ENCODE measurements around the gene NAT14.
"Not testable (repeated sequence)": the region's sequence is repeated elsewhere in the genome, so short reads cannot be mapped to it uniquely, and the experiment has no call there.

Gene NAT14

DNA sequence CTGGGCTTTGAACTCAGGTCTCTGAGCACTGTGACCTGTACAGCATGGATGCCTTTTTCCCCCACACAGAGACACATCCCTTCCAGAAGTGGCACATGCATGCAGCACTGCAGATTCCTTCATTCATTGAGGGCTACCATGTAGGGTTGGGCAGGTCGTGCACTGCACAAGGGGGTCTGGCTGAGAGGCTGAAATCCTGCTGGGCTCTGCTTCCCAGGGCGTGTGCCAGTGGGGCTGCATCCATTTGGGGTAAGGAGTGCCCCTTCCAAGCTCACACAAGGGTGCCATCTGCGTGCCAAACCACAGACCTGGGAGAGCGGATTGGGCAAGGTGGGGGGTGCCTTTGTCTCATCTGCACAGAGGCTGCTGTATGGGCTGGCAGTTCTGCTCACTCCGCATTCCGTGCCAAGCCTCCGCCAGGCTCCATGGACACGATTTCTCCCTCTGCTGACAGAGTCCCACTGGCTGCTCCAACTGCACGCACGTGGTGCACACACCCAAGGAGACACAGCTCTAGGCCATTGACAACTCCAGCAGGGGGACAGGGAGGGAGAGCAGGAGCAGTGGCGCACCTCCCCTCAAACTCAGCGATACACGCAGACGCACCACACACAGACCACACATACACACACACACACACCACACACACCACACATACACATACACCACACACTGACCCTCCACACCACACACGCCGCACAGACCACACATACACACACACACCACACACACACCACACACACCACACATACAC is 37.4 kb upstream of the NAT14 start:
- TF ChIP-seq, protein P1, sequence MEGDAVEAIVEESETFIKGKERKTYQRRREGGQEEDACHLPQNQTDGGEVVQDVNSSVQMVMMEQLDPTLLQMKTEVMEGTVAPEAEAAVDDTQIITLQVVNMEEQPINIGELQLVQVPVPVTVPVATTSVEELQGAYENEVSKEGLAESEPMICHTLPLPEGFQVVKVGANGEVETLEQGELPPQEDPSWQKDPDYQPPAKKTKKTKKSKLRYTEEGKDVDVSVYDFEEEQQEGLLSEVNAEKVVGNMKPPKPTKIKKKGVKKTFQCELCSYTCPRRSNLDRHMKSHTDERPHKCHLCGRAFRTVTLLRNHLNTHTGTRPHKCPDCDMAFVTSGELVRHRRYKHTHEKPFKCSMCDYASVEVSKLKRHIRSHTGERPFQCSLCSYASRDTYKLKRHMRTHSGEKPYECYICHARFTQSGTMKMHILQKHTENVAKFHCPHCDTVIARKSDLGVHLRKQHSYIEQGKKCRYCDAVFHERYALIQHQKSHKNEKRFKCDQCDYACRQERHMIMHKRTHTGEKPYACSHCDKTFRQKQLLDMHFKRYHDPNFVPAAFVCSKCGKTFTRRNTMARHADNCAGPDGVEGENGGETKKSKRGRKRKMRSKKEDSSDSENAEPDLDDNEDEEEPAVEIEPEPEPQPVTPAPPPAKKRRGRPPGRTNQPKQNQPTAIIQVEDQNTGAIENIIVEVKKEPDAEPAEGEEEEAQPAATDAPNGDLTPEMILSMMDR (conservative IDR thresholded peaks at IDR 0.05; ENCODE audit: low read length), result peak; percentile 10
- H3K4me3 ChIP-seq (ENCODE audit: low read length), result no peak overlapping the region
- DNase-seq (ENCODE audit: low read depth), result peak; percentile 63

DNA sequence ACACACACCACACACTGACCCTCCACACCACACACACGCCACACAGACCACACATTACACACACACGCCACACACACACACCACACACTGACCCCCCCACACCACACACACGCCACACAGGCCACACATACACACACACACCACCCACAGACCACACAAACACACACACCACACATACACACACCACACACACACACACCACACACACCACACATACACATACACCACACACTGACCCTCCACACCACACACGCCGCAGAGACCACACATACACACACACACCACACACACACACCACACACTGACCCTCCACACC is 36.9 kb upstream of the NAT14 start:
- DNase-seq (ENCODE audit: low read depth); H3K4me3 ChIP-seq (ENCODE audit: low read length): not testable (repeated sequence)

DNA sequence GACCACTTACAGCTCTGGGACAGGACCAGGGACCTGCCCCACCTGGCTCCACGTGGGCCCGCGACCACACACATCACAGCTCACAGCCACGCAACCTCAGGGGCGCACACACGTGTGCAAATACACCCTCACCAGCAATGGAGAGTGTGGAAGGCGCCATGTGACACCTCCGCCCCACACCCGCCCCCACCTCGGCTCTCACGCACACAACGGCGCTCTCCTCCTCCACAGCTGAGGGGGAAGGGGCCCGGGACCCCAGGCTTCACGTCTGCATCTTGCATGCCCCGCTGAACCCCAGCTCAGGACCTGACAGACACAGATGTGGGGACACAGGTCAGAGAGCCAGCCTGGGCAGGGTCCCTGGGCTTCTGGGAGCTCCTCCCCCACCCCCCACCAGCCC is 35.5 kb upstream of the NAT14 start:
- H3K4me3 ChIP-seq (ENCODE audit: low read length), result no peak overlapping the region
- TF ChIP-seq, protein P1 (conservative IDR thresholded peaks at IDR 0.05; ENCODE audit: low read length), result no peak
- DNase-seq (ENCODE audit: low read depth), result no peak

DNA sequence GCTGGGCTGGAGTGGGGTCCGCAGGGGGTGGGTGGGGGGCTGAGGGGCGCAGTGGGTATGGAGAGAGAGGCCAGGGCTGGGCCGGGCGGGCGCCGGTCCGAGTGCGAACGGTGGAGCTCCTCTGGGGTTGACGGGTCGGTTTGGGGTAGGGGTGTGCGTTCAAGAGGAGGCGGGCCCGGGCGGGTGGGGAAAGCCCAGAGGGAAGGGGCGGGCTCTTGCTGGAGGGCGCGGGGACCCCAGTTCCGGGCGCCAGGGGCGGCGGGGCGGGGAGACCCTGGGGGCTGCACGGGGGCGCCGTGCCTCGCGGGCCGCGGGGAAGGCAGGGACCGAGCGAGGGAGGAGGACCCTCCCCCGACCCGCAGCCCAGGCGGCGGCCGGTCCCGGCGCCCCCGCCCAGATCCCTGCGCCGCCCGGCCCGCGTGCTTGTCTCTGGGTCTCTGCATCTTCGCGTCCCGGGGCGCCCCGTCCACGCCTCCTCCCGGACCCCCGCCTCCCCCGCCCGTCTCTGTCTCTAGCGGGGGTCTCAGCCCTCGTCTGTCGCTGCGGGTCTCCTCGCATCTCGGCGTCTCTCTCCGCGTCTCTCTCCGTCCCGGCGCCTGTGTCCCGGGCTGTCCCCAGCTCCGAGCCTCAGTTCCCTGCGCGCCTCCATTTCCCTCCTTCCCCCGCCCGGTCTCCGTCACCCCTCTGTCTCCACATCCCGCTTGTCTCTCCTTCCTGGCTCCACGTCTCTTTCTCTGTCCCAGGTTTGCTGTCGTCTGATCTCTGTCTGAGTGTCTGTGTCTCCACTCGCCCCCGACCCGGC is 33.6 kb upstream of the NAT14 start:
- TF ChIP-seq, protein P1 (conservative IDR thresholded peaks at IDR 0.05; ENCODE audit: low read length), result no peak
- no peak overlapping the region for H3K4me3 ChIP-seq (ENCODE audit: low read length)
- no peak for DNase-seq (ENCODE audit: low read depth)

DNA sequence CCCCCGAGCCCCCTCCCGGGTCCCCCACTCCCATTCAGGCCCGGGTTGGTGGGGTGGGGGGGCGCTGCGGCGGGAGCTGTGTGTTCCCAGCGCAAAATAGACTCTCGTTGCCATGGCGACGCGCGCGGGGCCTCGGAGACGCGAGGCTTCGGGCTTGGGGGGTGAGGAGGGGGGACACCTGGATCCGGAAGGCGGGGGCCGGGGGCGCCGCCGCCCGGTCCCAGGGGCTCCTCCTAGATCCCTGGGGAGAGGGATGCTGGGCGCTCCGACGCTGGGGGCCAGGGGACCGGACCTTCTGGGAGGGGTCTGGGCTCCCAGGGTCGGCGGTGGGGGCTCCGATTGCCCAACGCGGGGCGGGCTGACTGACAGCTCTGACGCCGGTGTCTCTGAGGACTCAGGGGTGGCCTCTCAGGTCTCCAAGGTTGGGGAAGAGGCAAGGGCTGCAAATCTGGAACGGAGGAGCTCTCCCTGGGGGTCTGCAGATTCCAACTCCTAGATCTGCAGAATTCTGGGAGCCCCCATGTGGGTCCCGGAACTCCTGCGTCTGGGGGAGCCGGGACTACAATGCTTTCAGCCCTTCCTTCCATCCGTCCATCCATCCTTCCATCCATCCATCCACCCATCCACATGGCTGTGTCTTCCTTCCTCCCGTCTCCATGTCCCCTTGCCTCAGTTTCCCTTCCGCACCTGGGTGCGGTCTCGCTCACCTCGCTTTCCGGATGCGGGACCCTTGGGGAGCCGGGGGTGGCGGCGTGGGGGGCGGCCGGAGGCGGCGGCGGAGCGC is 32.8 kb upstream of the NAT14 start:
- DNase-seq (ENCODE audit: low read depth), result no peak
- TF ChIP-seq, protein P1 (conservative IDR thresholded peaks at IDR 0.05; ENCODE audit: low read length), result no peak
- H3K4me3 ChIP-seq (ENCODE audit: low read length), result no peak overlapping the region

DNA sequence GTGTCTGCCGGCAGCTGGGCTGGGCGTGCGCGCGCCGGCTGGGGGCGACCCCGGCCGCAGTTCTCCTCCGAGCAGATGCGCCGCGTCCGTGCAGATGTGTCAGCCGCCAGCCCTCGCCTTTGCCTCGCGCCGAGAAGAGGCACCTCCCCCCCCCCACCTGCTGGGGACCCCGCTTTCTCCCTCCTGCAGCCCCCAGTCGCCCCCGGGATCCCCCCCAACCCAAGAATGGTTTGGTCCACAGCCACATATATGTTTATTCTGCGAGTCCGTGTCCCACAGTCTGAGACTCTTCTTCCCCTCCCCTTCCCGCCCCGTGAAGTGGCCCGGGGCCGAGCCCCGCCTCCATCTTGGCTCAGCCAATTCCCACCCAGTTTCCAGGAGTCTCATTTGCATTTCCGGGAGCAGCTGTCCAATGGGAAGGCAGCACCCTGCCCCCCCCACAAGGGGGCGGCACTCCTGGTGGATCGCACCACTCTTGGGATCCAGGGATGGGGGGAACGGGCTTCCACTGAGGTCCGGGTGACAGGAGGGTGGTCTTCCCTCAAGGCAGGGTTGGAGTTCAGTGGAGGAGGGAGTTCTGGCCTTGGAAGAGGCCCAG is 32.1 kb upstream of the NAT14 start:
- TF ChIP-seq, protein P1 (conservative IDR thresholded peaks at IDR 0.05; ENCODE audit: low read length), result peak; percentile 21; the same call in 1 of the 2 replicates
- no peak overlapping the region for H3K4me3 ChIP-seq (ENCODE audit: low read length)
- peak; percentile 59 for DNase-seq (ENCODE audit: low read depth)

Data from AG10803 (cell line).